Cardiac septum (tissue), 1 donor: Measurements from ENCODE around the gene CCDC60. TPM values are rescaled to one million over a fixed set of nuclear protein-coding genes. Genes with fewer than 3 reads are reported as not detected.

Experiments used
- DNase-seq: peaks from one replicate; pipeline ENCODE4 v3.0.0-alpha.2; 2020; ENCODE audit warnings: low spot score
- intact Hi-C: fragments of 100-400 bp; cut with DNase I; formaldehyde crosslinking; loops from one replicate; pipeline ENCODE4 v1.14.0; 2022
- total RNA-seq: library from RNA; stranded (reverse); fragmentation: NEBNext Ultra II Directional; extraction: Animal tissue kit (Norgen Biotek cat#: 25700); gene quantifications from one replicate; pipeline ENCODE4 v1.2.1, GENCODE V29; 2021
- donor health status: DM: no; HTN: no; CAD: no.

The CCDC60 gene
- total RNA-seq, 1 donor from 2014 or later = not detected

GRCh38 chr12:119375883-119376190 is 41.3 kb downstream of the CCDC60 start:
- intact Hi-C loops = loop anchor here (10.0 kb wide), 1 partner anchor 121 kb away; no protein-coding TSS in a partner anchor
- DNase-seq = no peak

GRCh38 chr12:119378903-119379302 is 44.4 kb downstream of the CCDC60 start:
- intact Hi-C loops = loop anchor here (10.0 kb wide), 1 partner anchor 124 kb away; no protein-coding TSS in a partner anchor
- DNase-seq = no peak

DNA sequence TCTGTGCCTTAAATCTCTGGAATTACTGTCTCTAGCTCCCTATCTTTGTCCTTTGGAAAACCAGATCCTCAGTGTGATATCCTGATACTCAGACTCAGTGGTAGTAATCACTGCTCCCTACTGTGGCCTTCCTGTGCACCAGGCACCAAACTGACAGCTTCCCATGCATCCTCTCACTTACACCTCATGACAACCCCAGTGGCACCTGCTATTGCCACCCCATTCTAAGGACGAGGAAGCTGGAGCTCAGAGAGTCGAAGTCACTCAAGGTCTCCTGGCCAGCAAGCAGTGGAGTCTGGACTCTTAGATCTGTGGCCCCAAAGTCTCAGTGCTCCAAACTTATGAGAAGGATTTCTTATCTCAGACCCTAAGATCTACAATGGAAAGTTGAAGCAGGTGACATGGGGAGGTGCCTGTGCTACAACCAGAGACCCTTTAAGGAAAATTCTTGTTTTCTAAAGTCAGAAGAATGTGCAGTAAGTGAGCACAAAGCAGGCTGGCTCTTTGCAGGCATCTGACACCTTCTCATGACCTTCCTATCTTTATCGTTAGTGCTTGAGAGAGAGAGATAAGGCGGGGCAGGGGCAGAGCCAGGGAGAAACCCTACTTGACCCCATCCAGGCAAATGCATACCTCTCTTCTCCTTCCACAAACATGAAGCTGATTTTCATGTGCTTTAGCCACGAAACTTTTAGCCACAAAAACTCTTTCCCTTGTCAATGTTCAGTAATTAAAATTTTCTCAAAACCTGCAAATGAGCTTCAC is 47.1 kb downstream of the CCDC60 start:
- DNase-seq = no peak
- intact Hi-C loops = no loop called here

DNA sequence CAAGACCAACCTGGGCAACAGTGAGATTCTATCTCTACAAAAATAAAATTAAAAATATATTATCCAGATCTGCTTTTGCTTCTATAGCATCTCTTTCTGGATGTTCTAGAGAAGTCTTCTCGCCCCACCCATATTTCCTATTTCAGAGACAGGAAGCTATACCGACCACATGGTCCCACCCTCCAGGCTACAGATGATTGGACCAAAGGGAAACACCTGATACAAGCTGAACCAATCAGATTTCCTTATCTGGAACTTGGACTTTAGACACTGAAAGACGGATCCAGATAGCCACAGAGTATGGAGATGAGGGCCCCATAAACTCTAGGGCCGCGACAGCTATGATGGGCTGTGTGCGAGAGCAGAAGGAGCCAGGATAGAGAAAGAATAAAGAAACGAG is 48.7 kb downstream of the CCDC60 start:
- intact Hi-C loops = no loop called here
- DNase-seq = no peak

- intact Hi-C loops = no loop called here
- DNase-seq = peak; percentile 44
Observed at GRCh38 chr12:119384340-119384739, 49.8 kb downstream of the CCDC60 start.

- intact Hi-C loops = no loop called here
- no peak for DNase-seq
Observed at GRCh38 chr12:119385659-119386058, 51.1 kb downstream of the CCDC60 start.

DNA sequence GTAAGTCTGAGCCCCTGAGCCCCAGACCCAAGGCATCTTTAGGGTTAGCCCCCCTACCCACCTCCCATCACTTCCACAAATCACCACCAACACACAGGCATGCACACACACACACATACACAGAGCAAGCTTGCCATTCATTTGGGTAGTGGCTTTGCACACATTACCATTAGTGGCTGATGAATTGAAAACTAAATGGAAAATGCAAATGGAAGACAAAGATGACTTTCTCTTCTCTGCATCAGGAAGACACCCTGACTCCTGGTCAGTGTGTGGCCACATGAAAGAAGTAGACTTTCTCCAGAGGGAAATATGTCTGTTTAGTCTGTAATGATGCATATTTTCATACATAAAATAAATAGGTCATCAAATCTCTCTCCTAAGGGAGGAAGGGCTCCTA is 55.2 kb downstream of the CCDC60 start:
- DNase-seq = peak; percentile 26
- intact Hi-C loops = no loop called here

DNA sequence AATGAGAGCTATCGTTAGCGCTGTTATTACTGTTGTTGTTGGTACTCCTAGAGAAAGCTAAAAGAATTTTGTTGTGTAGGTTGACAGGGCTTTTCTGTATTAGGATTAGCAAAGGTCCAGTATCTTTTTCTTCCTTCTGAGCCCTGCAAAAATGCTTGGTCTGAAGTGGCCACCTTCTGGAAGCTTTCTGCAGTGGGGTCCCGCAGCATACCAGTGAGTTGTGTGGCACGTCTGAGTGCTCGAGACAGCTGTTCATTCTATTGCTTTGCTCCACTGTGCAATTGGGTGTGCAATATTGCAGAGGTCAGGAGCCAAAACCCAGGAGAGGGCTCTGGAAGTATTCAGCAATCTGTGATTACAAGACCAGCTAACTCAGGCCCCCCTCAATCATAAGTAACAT is 57.1 kb downstream of the CCDC60 start:
- no peak for DNase-seq
- intact Hi-C loops = no loop called here

DNA sequence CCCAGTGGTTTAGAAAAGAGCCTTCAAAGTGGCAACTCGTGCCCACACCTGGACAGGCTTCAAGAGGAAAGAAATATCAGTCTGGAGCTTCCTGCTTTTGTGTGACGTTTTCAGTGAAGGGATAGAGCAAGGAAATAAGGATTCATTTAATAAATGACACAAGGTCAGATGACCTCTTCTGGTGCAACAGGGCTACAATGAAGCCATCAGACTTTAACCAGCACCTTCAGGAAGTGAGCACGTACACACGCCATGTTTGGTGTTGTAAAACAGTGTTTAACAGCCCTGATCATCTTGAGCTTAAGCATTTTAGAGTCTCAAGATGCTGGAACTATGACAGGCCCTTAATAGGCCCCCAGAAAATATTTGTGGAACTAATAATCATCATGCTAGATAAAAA is 59.1 kb downstream of the CCDC60 start:
- intact Hi-C loops = no loop called here
- DNase-seq = no peak

- DNase-seq = peak; percentile 49
Observed at GRCh38 chr12:119397540-119397939, 63.0 kb downstream of the CCDC60 start.

DNA sequence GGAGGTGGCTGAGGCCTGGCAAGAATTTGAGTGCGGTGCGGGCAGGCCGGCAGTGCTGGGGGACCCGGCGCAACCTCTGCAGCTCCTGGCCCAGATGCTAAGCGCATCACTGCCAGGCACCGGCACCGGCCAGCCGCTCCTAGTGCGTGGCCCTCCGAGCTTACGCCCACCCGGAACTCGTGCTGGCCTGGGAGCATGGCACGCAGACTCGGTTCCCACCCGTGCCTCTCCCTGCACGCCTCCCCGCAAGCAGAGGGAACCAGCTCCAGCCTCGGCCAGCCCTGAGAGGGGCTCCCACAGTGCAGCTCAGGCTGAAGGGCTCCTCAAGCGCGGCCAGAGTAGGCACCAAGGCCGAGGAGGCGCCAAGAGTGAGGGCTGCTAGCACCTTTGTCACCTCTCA is 63.7 kb downstream of the CCDC60 start:
- intact Hi-C loops = no loop called here
- DNase-seq = peak; percentile 74

More at GRCh38 chr12:119397540-119397939, 63.0 kb downstream of the CCDC60 start:
- intact Hi-C loops = no loop called here

DNA sequence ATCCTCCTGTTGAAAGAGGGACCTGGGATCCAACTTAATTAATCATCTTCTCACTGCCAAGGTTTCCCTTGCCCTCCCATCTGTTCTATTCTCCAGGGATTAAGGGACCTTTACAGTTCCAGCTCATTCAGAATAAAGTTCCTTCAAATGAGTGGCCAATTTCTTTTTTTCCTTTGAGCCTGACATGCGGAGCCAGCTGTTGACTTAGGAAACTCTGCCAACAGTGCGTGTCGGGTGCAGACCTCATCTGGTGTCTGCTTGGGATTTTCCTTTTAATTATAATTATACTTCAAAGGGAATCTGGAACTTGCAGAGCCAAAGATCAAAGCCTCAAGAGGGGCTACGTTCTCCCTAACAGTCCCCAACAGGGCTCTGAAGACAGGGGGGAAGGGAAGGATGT is 64.8 kb downstream of the CCDC60 start:
- peak; percentile 44 for DNase-seq
- intact Hi-C loops = no loop called here

GRCh38 chr12:119406308-119406707 is 71.8 kb downstream of the CCDC60 start:
- DNase-seq = no peak
- intact Hi-C loops = no loop called here

GRCh38 chr12:119406811-119407210 is 72.3 kb downstream of the CCDC60 start:
- intact Hi-C loops = no loop called here
- no peak for DNase-seq

GRCh38 chr12:119409043-119409442 is 74.5 kb downstream of the CCDC60 start:
- intact Hi-C loops = no loop called here
- DNase-seq = no peak

DNA sequence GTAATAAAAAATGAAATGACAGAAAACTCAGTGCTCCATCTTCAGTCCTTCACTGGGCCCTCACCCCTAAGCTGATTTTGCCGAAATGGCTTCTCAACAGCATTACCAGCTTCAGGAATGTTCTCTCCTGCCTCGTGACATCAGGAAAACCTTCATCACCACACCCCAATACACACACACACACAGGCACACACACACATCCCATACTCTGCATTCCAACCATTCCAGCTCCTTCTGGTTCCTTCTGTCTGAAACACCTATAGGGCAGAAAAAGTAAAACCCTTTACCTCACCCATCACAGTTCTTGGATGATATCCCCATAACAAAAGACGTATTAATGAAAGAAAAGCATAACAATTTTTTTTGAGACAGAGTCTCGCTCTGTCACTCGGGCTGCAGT is 75.9 kb downstream of the CCDC60 start:
- DNase-seq = no peak
- intact Hi-C loops = loop anchor here (5.0 to 10.0 kb wide), 4 partner anchors 86 to 428 kb away; partner anchors contain the start of gene SRRM4

- DNase-seq = no peak
- intact Hi-C loops = loop anchor here (2.0 to 10.0 kb wide), 5 partner anchors 88 to 430 kb away; partner anchors contain the start of gene SRRM4
Observed at GRCh38 chr12:119412306-119412705, 77.8 kb downstream of the CCDC60 start.

- DNase-seq = no peak
- intact Hi-C loops = loop anchor here (2.0 to 10.0 kb wide), 5 partner anchors 88 to 431 kb away; partner anchors contain the start of gene SRRM4
Observed at GRCh38 chr12:119412811-119413794, 78.6 kb downstream of the CCDC60 start.

DNA sequence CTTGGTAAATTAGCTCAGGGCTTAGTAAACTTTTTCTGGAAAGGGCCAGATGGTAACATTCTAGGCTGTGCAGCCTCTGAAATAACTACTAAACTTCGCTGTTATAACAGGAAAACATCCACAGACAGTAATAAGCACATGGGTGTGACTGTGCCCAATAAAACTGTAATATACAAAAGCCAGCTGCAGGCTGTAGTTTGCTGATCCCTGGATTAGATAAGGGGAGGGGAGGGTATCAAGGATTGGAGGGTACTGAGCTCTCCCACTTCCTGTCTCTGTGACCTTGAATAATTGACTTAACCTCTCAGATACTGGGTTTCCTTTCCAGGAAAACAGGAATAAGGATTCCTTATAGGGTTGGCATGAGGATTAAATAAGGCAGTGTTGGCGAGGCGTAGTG is 81.2 kb downstream of the CCDC60 start:
- intact Hi-C loops = loop anchor here (10.0 kb wide), 3 partner anchors 91 to 211 kb away; no protein-coding TSS in a partner anchor
- DNase-seq = no peak

DNA sequence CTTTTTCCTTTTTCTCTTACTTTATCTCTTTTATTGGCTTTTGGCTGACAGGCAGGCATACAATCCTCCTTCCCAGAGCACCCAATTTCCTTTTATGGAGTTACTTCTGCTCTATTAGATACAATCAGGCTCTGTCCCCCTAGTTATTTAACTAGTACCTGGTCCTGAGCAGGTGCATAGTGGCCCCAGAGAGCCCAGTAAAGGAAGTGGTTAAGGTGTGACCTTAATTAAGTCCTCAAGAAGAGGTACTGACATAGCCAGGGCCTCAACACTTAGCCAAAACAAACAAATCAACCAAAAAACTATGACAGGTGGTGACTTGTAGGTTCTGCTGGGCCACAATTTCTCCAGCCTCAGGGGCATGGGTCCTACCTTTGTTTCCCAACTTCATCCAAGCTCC is 82.9 kb downstream of the CCDC60 start:
- no peak for DNase-seq
- intact Hi-C loops = loop anchor here (10.0 kb wide), 3 partner anchors 93 to 213 kb away; no protein-coding TSS in a partner anchor
